K562 (cell line): Measurements from ENCODE around the gene NIM1K. TPM values are rescaled to one million over a fixed set of nuclear protein-coding genes. Genes with fewer than 3 reads are reported as not detected.

ENCODE experiments used
- ATF3 ChIP-seq, 2 experiments: fragments of 450-650 bp in 1 of 2; sonication (generic) in 1 of 2; formaldehyde crosslinking in 1 of 2; IDR thresholded peaks in 1 of 2; conservative IDR thresholded peaks in 1 of 2; 2 replicates each; pipeline versions ENCODE4 v1.6.1 to v1.8.1; 2016 to 2023; ENCODE audit warnings: mild to moderate bottlenecking in 2 of 2, moderate library complexity in 2 of 2, inconsistent platforms in 1 of 2, missing genetic modification reagents in 1 of 2
- CBX8 ChIP-seq: fragments of 200-600 bp; sonication (generic); IDR thresholded peaks from 2 replicates; pipeline ENCODE4 v1.6.1; 2012; ENCODE audit warnings: borderline replicate concordance, mixed run types, low read depth, mild to moderate bottlenecking, moderate library complexity, mixed read lengths, low read length, control low read depth, inconsistent platforms; ENCODE audit not compliant: poor library complexity, severe bottlenecking; ENCODE audit errors: extremely low read depth
- DEAF1 ChIP-seq: fragments of 450-650 bp; formaldehyde crosslinking; IDR thresholded peaks from 2 replicates; pipeline ENCODE4 v1.4.0; 2020; ENCODE audit warnings: mild to moderate bottlenecking, moderate library complexity
- GATA2 ChIP-seq: sonication (generic); formaldehyde crosslinking; IDR thresholded peaks from 2 replicates; pipeline ENCODE4 v1.4.0; 2020; ENCODE audit warnings: mild to moderate bottlenecking, missing genetic modification reagents
- KLF13 ChIP-seq: fragments of 450-650 bp; IDR thresholded peaks from 2 replicates; pipeline ENCODE4 v1.6.1; 2016; ENCODE audit warnings: missing genetic modification characterization, low read depth, mild to moderate bottlenecking, missing compliant biosample characterization, moderate library complexity, borderline replicate concordance
- MCM7 ChIP-seq, 2 experiments: fragments of 450-650 bp; IDR thresholded peaks; 2 replicates each; pipeline ENCODE4 v1.6.1; 2016 to 2018
- NELFE ChIP-seq: IDR thresholded peaks from 2 replicates; pipeline ENCODE4 v1.6.1; 2011; ENCODE audit warnings: mild to moderate bottlenecking; ENCODE audit not compliant: insufficient read depth, insufficient read length
- NFE2 ChIP-seq: IDR thresholded peaks from 2 replicates; pipeline ENCODE4 v1.6.1; 2014; ENCODE audit warnings: antibody characterized with exemption, low read depth
- POLR3A ChIP-seq: IDR thresholded peaks from 2 replicates; pipeline ENCODE4 v1.6.1; 2011; ENCODE audit warnings: borderline replicate concordance, mild to moderate bottlenecking, moderate library complexity; ENCODE audit not compliant: insufficient read length, insufficient read depth; ENCODE audit errors: extremely low read depth
- RNF2 ChIP-seq: sonication (generic); IDR thresholded peaks from 2 replicates; pipeline ENCODE4 v1.6.1; 2016
- SNIP1 ChIP-seq: fragments of 450-650 bp; IDR thresholded peaks from 2 replicates; pipeline ENCODE4 v1.7.1; 2017; ENCODE audit warnings: low read depth, mild to moderate bottlenecking
- SRSF3 ChIP-seq: fragments of 200-400 bp; formaldehyde crosslinking; IDR thresholded peaks from 2 replicates; pipeline ENCODE4 v1.6.1; 2016; ENCODE audit warnings: mild to moderate bottlenecking, low read length, moderate library complexity; ENCODE audit not compliant: insufficient read depth
- TAF15 ChIP-seq: fragments of 200-400 bp; formaldehyde crosslinking; IDR thresholded peaks from 2 replicates; pipeline ENCODE4 v1.6.1; 2017; ENCODE audit warnings: mild to moderate bottlenecking, low read depth, low read length, moderate library complexity
- TRIM25 ChIP-seq: fragments of 450-650 bp; IDR thresholded peaks from 2 replicates; pipeline ENCODE4 v1.7.0; 2016; ENCODE audit warnings: borderline replicate concordance
- TSC22D4 ChIP-seq: fragments of 450-650 bp; IDR thresholded peaks from 2 replicates; pipeline ENCODE4 v1.6.1; 2016; ENCODE audit warnings: missing genetic modification characterization, missing biosample characterization, control low read depth
- WHSC1 ChIP-seq: IDR thresholded peaks from one replicate; pipeline ENCODE4 v1.6.1; 2012; ENCODE audit warnings: low read length, control low read depth, inconsistent platforms
- ZBTB43 ChIP-seq: sonication (generic); formaldehyde crosslinking; IDR thresholded peaks from 2 replicates; pipeline ENCODE4 v1.8.0; 2023; ENCODE audit warnings: mild to moderate bottlenecking, missing genetic modification reagents
- ZNF384 ChIP-seq: IDR thresholded peaks from 2 replicates; pipeline ENCODE4 v1.6.1; 2012; ENCODE audit warnings: low read depth, low read length, improper control_type of control experiment
- ZNF511 ChIP-seq: sonication (generic); formaldehyde crosslinking; IDR thresholded peaks from 2 replicates; pipeline ENCODE4 v1.8.0; 2022; ENCODE audit warnings: mild to moderate bottlenecking, missing genetic modification reagents
- ZNF644 ChIP-seq: fragments of 200-800 bp; sonication (Bioruptor generic); IDR thresholded peaks from 2 replicates; pipeline ENCODE4 v1.6.1; 2016; ENCODE audit warnings: low read depth, missing genetic modification characterization, missing compliant biosample characterization
- ZNF76 ChIP-seq: fragments of 250-450 bp; sonication (Bioruptor Pico); IDR thresholded peaks from 2 replicates; pipeline ENCODE4 v1.4.0; 2020; ENCODE audit warnings: mild to moderate bottlenecking, moderate library complexity, borderline replicate concordance
- polyA plus RNA-seq, 8 experiments: library from polyadenylated mRNA; depleted of rRNA in 4 of 8; stranded (reverse) in 5 of 8; unstranded in 3 of 8; fragments of >200 nt; fragmentation: Nextera tagmentation in 2 of 8; fragmentation: Illumina TruSeq in 1 of 8; extraction: Ambion mirVana in 2 of 8; extraction: Trizol in 1 of 8; gene quantifications; 2 replicates each; pipeline versions ENCODE4 v1.2.1 to v1.2.3, GENCODE V29; 2011 to 2014; ENCODE audit warnings: inconsistent platforms in 1 of 8, missing spikeins in 1 of 8
- total RNA-seq, 7 experiments: library from RNA; depleted of rRNA in 6 of 7; stranded (reverse); fragments of >200 nt in 6 of 7; fragmentation: Illumina TruSeq in 2 of 7; extraction: Trizol in 2 of 7; gene quantifications; 2 replicates each; pipeline versions ENCODE4 v1.2.1 to v1.2.3, GENCODE V29; 2011 to 2021; ENCODE audit warnings: low replicate concordance in 1 of 7

NIM1K gene
- total and polyA plus RNA-seq, 9 of the 15 experiments (the other 6 are each of a cell fraction or from before 2014, with no cell fraction given): 0.03 to 0.34 (median 0.08) TPM; not detected in 3

- TF ChIP-seq RNF2: no peak
- TF ChIP-seq TAF15: no peak
- TF ChIP-seq NFE2: peak; percentile 82
- TF ChIP-seq ATF3 (IDR thresholded peaks at IDR 0.05): peak; percentile 56
- TF ChIP-seq ATF3 (CRISPR knock-in tag; conservative IDR thresholded peaks at IDR 0.05): no peak
- no peak for TF ChIP-seq ZNF644 (tag)
- TF ChIP-seq SNIP1: no peak
- TF ChIP-seq POLR3A: no peak
- no peak for TF ChIP-seq CBX8
- no peak for TF ChIP-seq NELFE
- no peak for TF ChIP-seq ZNF76
- TF ChIP-seq TSC22D4 (tag): no peak
- TF ChIP-seq DEAF1 (CRISPR knock-in tag): no peak
- no peak for TF ChIP-seq KLF13 (tag)
- 0 out of 2 replicates have a peak, but pooled peaks have one; percentile 19 for TF ChIP-seq ZNF384
- TF ChIP-seq MCM7 (IDR thresholded peaks at IDR 0.05): no peak
- no peak for TF ChIP-seq ZNF511 (CRISPR knock-in tag)
- TF ChIP-seq SRSF3: no peak
- no peak for TF ChIP-seq TRIM25
- TF ChIP-seq ZBTB43: no peak
- no peak for TF ChIP-seq WHSC1
- TF ChIP-seq GATA2: 0 out of 2 replicates have a peak, but pooled peaks have one; percentile 16
These were observed 90.0 kb downstream of the NIM1K start (continued) for GRCh38 chr5:43281840-43282658.
